K562 (cell line): Measurements from ENCODE around the gene DAP. TPM values are rescaled to one million over a fixed set of nuclear protein-coding genes. Genes with fewer than 3 reads are reported as not detected.

Source experiments
- ATAC-seq: fragments of 200-7000 bp; cut with Tn5 transposase; 3 replicates; pipeline ENCODE4 v1.9.1; 2020; ENCODE audit warnings: moderate library complexity
- BruUV-seq: library from RNA; stranded (reverse); fragments of 400-500 nt; replicated peaks from 2 replicates; lab custom pipeline; 2021; lab: Mats Ljungman, UMichigan
- CTCF ChIA-PET: fragments of 300-600 bp; formaldehyde crosslinking; extraction: SDS; loops from one replicate; lab custom pipeline; 2021; ENCODE audit warnings: low intra/inter-chr PET ratio; lab: Yijun Ruan, JAX
- POLR2A ChIA-PET: fragments of 300-600, 350-650 bp; sonication (Branson Sonifier 250); formaldehyde crosslinking; extraction: SDS; loops from one replicate; lab custom pipeline; 2021; ENCODE audit warnings: antibody characterized with exemption, inconsistent platforms; lab: Yijun Ruan, JAX
- DNase-seq, 4 experiments: peaks; one replicate each; pipeline versions ENCODE4 v3.0.0 to v3.0.0-alpha.2; 2011 to 2018; ENCODE audit warnings: low spot score in 3 of 4, mixed read lengths in 3 of 4; ENCODE audit errors: extremely low read depth in 1 of 4
- FAIRE-seq: peaks from 2 replicates; lab custom pipeline; 2011; peaks lifted over from hg19 to GRCh38; lab: Jason Lieb, UNC
- H2AFZ ChIP-seq: 2 replicates; pipeline ENCODE4 v1.6.0; 2011; ENCODE audit warnings: low read depth, low read length, control low read depth, inconsistent platforms
- H3K27ac ChIP-seq: fragments of 200-600 bp; 3 replicates; pipeline ENCODE4 v1.8.0; 2011; ENCODE audit warnings: low read depth, mild to moderate bottlenecking, control low read depth, inconsistent platforms, low read length, moderate library complexity, mixed read lengths; ENCODE audit errors: extremely low read depth
- H3K27me3 ChIP-seq, 2 experiments: fragments of 300-600 bp in 1 of 2; 2 replicates in 1 of 2; 3 replicates in 1 of 2; pipeline versions ENCODE4 v1.6.0 to v1.8.0; 2011; ENCODE audit warnings: inconsistent platforms in 2 of 2, low read length in 2 of 2, mild to moderate bottlenecking in 1 of 2, mixed read lengths in 1 of 2, moderate library complexity in 1 of 2; ENCODE audit not compliant: control insufficient read depth in 2 of 2, insufficient read depth in 2 of 2
- H3K36me3 ChIP-seq: fragments of 300-600 bp; 3 replicates; pipeline ENCODE4 v1.8.0; 2011; ENCODE audit warnings: mild to moderate bottlenecking, low read length, inconsistent platforms; ENCODE audit not compliant: control insufficient read depth, insufficient read depth
- H3K4me1 ChIP-seq, 2 experiments: fragments of 200-600 bp in 1 of 2; replicated peaks in 1 of 2; 2 replicates in 1 of 2; 3 replicates in 1 of 2; pipeline versions ENCODE4 v1.5.1 to v1.8.0; 2011; ENCODE audit warnings: inconsistent platforms in 2 of 2, low read length in 2 of 2, mild to moderate bottlenecking in 1 of 2, mixed read lengths in 1 of 2, moderate library complexity in 1 of 2; ENCODE audit not compliant: control insufficient read depth in 2 of 2, insufficient read depth in 2 of 2
- H3K4me2 ChIP-seq: 2 replicates; pipeline ENCODE4 v1.6.1; 2011; ENCODE audit warnings: low read length, control low read depth, inconsistent platforms, mixed read lengths; ENCODE audit not compliant: insufficient read depth
- H3K4me3 ChIP-seq: fragments of 200-600 bp; sonication (generic), shearing (Covaris generic); 2 replicates; pipeline ENCODE4 v1.5.1; 2016; ENCODE audit warnings: control low read depth, inconsistent platforms
- H3K79me2 ChIP-seq: fragments of 200-600 bp; 3 replicates; pipeline ENCODE4 v1.8.0; 2011; ENCODE audit warnings: low read length, inconsistent platforms; ENCODE audit not compliant: control insufficient read depth, insufficient read depth
- H3K9ac ChIP-seq, 2 experiments: 2 replicates each; pipeline versions ENCODE4 v1.6.0 to v1.6.1; 2011; ENCODE audit warnings: low read depth in 2 of 2, low read length in 2 of 2, control low read depth in 1 of 2, inconsistent platforms in 1 of 2, mild to moderate bottlenecking in 1 of 2, mixed read lengths in 1 of 2; ENCODE audit not compliant: insufficient read depth in 1 of 2
- H3K9me1 ChIP-seq: one replicate; pipeline ENCODE4 v1.6.0; 2011; ENCODE audit warnings: inconsistent platforms, mild to moderate bottlenecking, low read length, moderate library complexity; ENCODE audit not compliant: control insufficient read depth, insufficient read depth
- H3K9me3 ChIP-seq: replicated peaks from 2 replicates; pipeline ENCODE4 v1.5.1; 2011; ENCODE audit warnings: low read depth, low read length, inconsistent platforms; ENCODE audit not compliant: control insufficient read depth, insufficient read depth
- H4K20me1 ChIP-seq: replicated peaks from 2 replicates; pipeline ENCODE4 v1.6.1; 2011; ENCODE audit warnings: low read length, inconsistent platforms, mixed read lengths; ENCODE audit not compliant: control insufficient read depth, insufficient read depth
- ADNP ChIP-seq: fragments of 200-800 bp; sonication (Bioruptor generic); IDR thresholded peaks from 2 replicates; pipeline ENCODE4 v1.6.1; 2016; ENCODE audit warnings: missing genetic modification characterization, missing compliant biosample characterization
- BCOR ChIP-seq: fragments of 450-650 bp; IDR thresholded peaks from 2 replicates; pipeline ENCODE4 v1.6.1; 2016
- E2F4 ChIP-seq: sonication (generic); formaldehyde crosslinking; IDR thresholded peaks from 2 replicates; pipeline ENCODE4 v1.8.0; 2022; ENCODE audit warnings: mild to moderate bottlenecking, low read depth, missing genetic modification reagents
- HOXB6 ChIP-seq: fragments of 250-450 bp; sonication (Bioruptor Pico); IDR thresholded peaks from 2 replicates; pipeline ENCODE4 v1.5.1; 2022; ENCODE audit warnings: mild to moderate bottlenecking, borderline replicate concordance
- KDM1A ChIP-seq, 2 experiments: fragments of 450-650 bp; IDR thresholded peaks; 2 replicates each; pipeline ENCODE4 v1.6.1; 2016; ENCODE audit warnings: mild to moderate bottlenecking in 2 of 2
- MBD1 ChIP-seq: fragments of 250-450 bp; sonication (Bioruptor Pico); IDR thresholded peaks from 2 replicates; pipeline ENCODE4 v1.8.0; 2022; ENCODE audit warnings: inconsistent platforms
- MXI1 ChIP-seq: IDR thresholded peaks from 2 replicates; pipeline ENCODE4 v1.6.1; 2011; ENCODE audit warnings: low read depth, mild to moderate bottlenecking, improper control_type of control experiment, low read length
- NFATC3 ChIP-seq: fragments of 450-650 bp; IDR thresholded peaks from 2 replicates; pipeline ENCODE4 v1.6.1; 2017; ENCODE audit warnings: mild to moderate bottlenecking
- NONO ChIP-seq, 2 experiments: fragments of 200-400 bp in 1 of 2; fragments of 450-650 bp in 1 of 2; formaldehyde crosslinking in 1 of 2; IDR thresholded peaks; 2 replicates each; pipeline ENCODE4 v1.6.1; 2017; ENCODE audit warnings: low read depth in 2 of 2, mild to moderate bottlenecking in 2 of 2, moderate library complexity in 2 of 2, low read length in 1 of 2
- POLR2H ChIP-seq: IDR thresholded peaks from 2 replicates; pipeline ENCODE4 v1.6.1; 2016; ENCODE audit warnings: missing genetic modification characterization, low read depth, mild to moderate bottlenecking, control low read depth, missing compliant biosample characterization, moderate library complexity
- PYGO2 ChIP-seq: fragments of 450-650 bp; IDR thresholded peaks from 2 replicates; pipeline ENCODE4 v1.6.1; 2016; ENCODE audit warnings: mild to moderate bottlenecking, missing genetic modification characterization, moderate library complexity, missing compliant biosample characterization
- RBM25 ChIP-seq: fragments of 200-400 bp; formaldehyde crosslinking; IDR thresholded peaks from 2 replicates; pipeline ENCODE4 v1.6.1; 2018; ENCODE audit warnings: low read length, low read depth, moderate library complexity; ENCODE audit not compliant: severe bottlenecking
- RCOR1 ChIP-seq, 2 experiments: IDR thresholded peaks; 2 replicates each; pipeline ENCODE4 v1.6.1; 2012; ENCODE audit warnings: low read depth in 2 of 2, low read length in 2 of 2, borderline replicate concordance in 1 of 2, improper control_type of control experiment in 1 of 2
- SAP30 ChIP-seq: fragments of 200-600 bp; sonication (generic); IDR thresholded peaks from 2 replicates; pipeline ENCODE4 v1.6.1; 2012; ENCODE audit warnings: borderline replicate concordance, low read depth, mild to moderate bottlenecking, moderate library complexity, low read length, control low read depth, inconsistent platforms; ENCODE audit not compliant: insufficient read depth, poor library complexity, severe bottlenecking
- SETDB1 ChIP-seq: IDR thresholded peaks from one replicate; pipeline ENCODE4 v1.6.1; 2012; ENCODE audit warnings: low read length, control low read depth, inconsistent platforms
- SMARCA4 ChIP-seq: fragments of 450-650 bp; IDR thresholded peaks from 2 replicates; pipeline ENCODE4 v1.6.1; 2016
- ZNF146 ChIP-seq: IDR thresholded peaks from one replicate; pipeline ENCODE4 v1.6.1; 2018; ENCODE audit warnings: missing compliant biosample characterization; ENCODE audit not compliant: unreplicated experiment
- ZNF24 ChIP-seq: fragments of 450-650 bp; IDR thresholded peaks from 2 replicates; pipeline ENCODE4 v1.6.1; 2016
- ZNF280B ChIP-seq: fragments of 250-450 bp; sonication (Bioruptor Pico); IDR thresholded peaks from 2 replicates; pipeline ENCODE4 v1.5.1; 2021; ENCODE audit warnings: mild to moderate bottlenecking
- ZNF589 ChIP-seq: fragments of 200-800 bp; sonication (Bioruptor generic); IDR thresholded peaks from 2 replicates; pipeline ENCODE4 v1.6.1; 2016; ENCODE audit warnings: low read depth, missing genetic modification characterization, missing compliant biosample characterization
- WGBS: fragments of 100-300 bp; shearing (Covaris generic); methylation state at CpG from one replicate; pipeline ENCODE4 v1.1.6; 2016; ENCODE audit warnings: low coverage, mixed read lengths; ENCODE audit not compliant: insufficient coverage; ENCODE audit errors: missing lambda C conversion rate; 5-methylcytosine and 5-hydroxymethylcytosine counted together
- in situ Hi-C: fragments of 300-500 bp; cut with MboI; formaldehyde crosslinking; loops from 4 replicates; pipeline ENCODE4 v1.15.0; 2018; ENCODE audit warnings: inconsistent platforms, mixed read lengths
- intact Hi-C: fragments of 100-400 bp; cut with micrococcal nuclease; formaldehyde crosslinking; loops from 2 replicates; pipeline ENCODE4 v1.14.2; 2022
- polyA plus RNA-seq, 8 experiments: library from polyadenylated mRNA; depleted of rRNA in 4 of 8; stranded (reverse) in 5 of 8; unstranded in 3 of 8; fragments of >200 nt; fragmentation: Nextera tagmentation in 2 of 8; fragmentation: Illumina TruSeq in 1 of 8; extraction: Ambion mirVana in 2 of 8; extraction: Trizol in 1 of 8; gene quantifications; 2 replicates each; pipeline versions ENCODE4 v1.2.1 to v1.2.3, GENCODE V29; 2011 to 2014; ENCODE audit warnings: inconsistent platforms in 1 of 8, missing spikeins in 1 of 8
- total RNA-seq, 7 experiments: library from RNA; depleted of rRNA in 6 of 7; stranded (reverse); fragments of >200 nt in 6 of 7; fragmentation: Illumina TruSeq in 2 of 7; extraction: Trizol in 2 of 7; gene quantifications; 2 replicates each; pipeline versions ENCODE4 v1.2.1 to v1.2.3, GENCODE V29; 2011 to 2021; ENCODE audit warnings: low replicate concordance in 1 of 7

Gene DAP
- total and polyA plus RNA-seq, 9 of the 15 experiments (the other 6 are each of a cell fraction or from before 2014, with no cell fraction given), result 14.1 to 151 (median 34.5) TPM

GRCh38 chr5:10676946-10677345 is 84.1 kb downstream of the DAP start:
- Histone ChIP-seq H3K9ac (no peak overlapping the region), H3K27me3 (peaks cover 5 to 27% of the 10 kb centered on the region in 2 experiments), H3K27ac (no peak overlapping the region), H3K4me2 (no peak overlapping the region), H2AFZ (no peak overlapping the region), H4K20me1 (peaks cover 11% of the 10 kb centered on the region), H3K36me3 (peaks cover 40% of the 10 kb centered on the region; the same call in 2 of the 3 replicates), H3K79me2 (no peaks in the 10 kb centered on the region), H3K4me3 (no peak overlapping the region), H3K9me1 (no peaks in the 10 kb centered on the region), H3K4me1 (no peaks in the 10 kb centered on the region; a peak in 1 of 5 replicates), H3K9me3 (no peaks in the 10 kb centered on the region)
- in situ Hi-C loops (no loop called here), intact Hi-C loops (no loop called here)
- BruUV-seq, result no TSS peak
- no peak for ATAC-seq
- ChIA-PET POLR2A (no interaction called here), CTCF (no interaction called here)
- WGBS, result 0% methylated on average over 1 of the region's 1 CpG
- DNase-seq, result no peak
- FAIRE-seq, result no peak
- peak; percentile 55; the same call in 1 of the 2 replicates for TF ChIP-seq ZNF280B
- TF ChIP-seq E2F4 (CRISPR knock-in tag), result no peak
- TF ChIP-seq SAP30, result no peak
- peak; percentile 69 for TF ChIP-seq BCOR
- TF ChIP-seq HOXB6 (CRISPR knock-in tag), result peak; percentile 40; the same call in 1 of the 2 replicates
- 0 out of 2 replicates have a peak, but pooled peaks have one; percentile 32 for TF ChIP-seq ADNP (tag)
- TF ChIP-seq SETDB1, result no peak
- TF ChIP-seq NONO (IDR thresholded peaks at IDR 0.05; ENCODE audit: low read depth in 2 of 2, low read length in 1 of 2), result no peak
- peak; percentile 83 for TF ChIP-seq RBM25
- TF ChIP-seq MBD1, result no peak
- TF ChIP-seq ZNF146 (CRISPR knock-in tag), result peak; percentile 99
- no peak for TF ChIP-seq ZNF589
- TF ChIP-seq NFATC3, result 0 out of 2 replicates have a peak, but pooled peaks have one; percentile 46
- no peak for TF ChIP-seq MXI1
- peak; percentile 83 for TF ChIP-seq ZNF24
- 0 out of 2 replicates have a peak, but pooled peaks have one; percentile 18 for TF ChIP-seq POLR2H
- no peak for TF ChIP-seq PYGO2 (tag)
- TF ChIP-seq SMARCA4, result no peak
- TF ChIP-seq KDM1A (IDR thresholded peaks at IDR 0.05), result peak in 1 of 2 experiments; percentile 38; a peak in 1 of 4 replicates
- 0 out of 4 replicates have a peak, but pooled peaks of 1 of the 2 experiments have one; percentile 21 for TF ChIP-seq RCOR1 (IDR thresholded peaks at IDR 0.05; ENCODE audit: borderline replicate concordance in 1 of 2, low read depth in 2 of 2, low read length in 2 of 2)
